Heart right ventricle (tissue), 16 donors: ENCODE data around the gene PLAC8L1. TPM values are rescaled to one million over a fixed set of nuclear protein-coding genes. Genes with fewer than 3 reads are reported as not detected.
"Not testable (repeated sequence)": the region's sequence is repeated elsewhere in the genome, so short reads cannot be mapped to it uniquely, and the experiment has no call there.

ENCODE experiments used
- ATAC-seq, 8 donors: fragments of 200-7000 bp; cut with Tn5 transposase; one replicate each; pipeline ENCODE4 v1.9.1; 2020; ENCODE audit warnings: mild to moderate bottlenecking in 8 of 8, moderate library complexity in 8 of 8, moderate number of reproducible peaks in 1 of 8
- DNase-seq, 2 donors: peaks; one replicate each; pipeline ENCODE4 v3.0.0-alpha.2; 2020
- H3K27ac ChIP-seq, 10 donors: fragments of 200-600 bp; sonication (generic) in 2 of 10; one replicate each; pipeline versions ENCODE4 v1.5.0 to v1.8.0; 2020 to 2022; ENCODE audit warnings: mild to moderate bottlenecking in 3 of 10
- H3K27me3 ChIP-seq, 7 donors: fragments of 200-600 bp; one replicate each; pipeline ENCODE4 v1.8.0; 2021 to 2022; ENCODE audit warnings: mild to moderate bottlenecking in 2 of 7
- H3K36me3 ChIP-seq, 9 donors: fragments of 200-600 bp; sonication (generic) in 1 of 9; one replicate each; pipeline versions ENCODE4 v1.5.0 to v1.8.0; 2020 to 2022; ENCODE audit warnings: mild to moderate bottlenecking in 2 of 9
- H3K4me1 ChIP-seq, 9 donors: fragments of 200-600 bp; sonication (generic) in 1 of 9; one replicate each; pipeline versions ENCODE4 v1.5.0 to v1.8.0; 2020 to 2022; ENCODE audit warnings: mild to moderate bottlenecking in 4 of 9
- H3K4me3 ChIP-seq, 10 donors: fragments of 200-600 bp; sonication (generic) in 2 of 10; one replicate each; pipeline versions ENCODE4 v1.5.0 to v1.8.0; 2020 to 2022; ENCODE audit warnings: mild to moderate bottlenecking in 7 of 10, moderate library complexity in 2 of 10
- H3K9me3 ChIP-seq, 11 donors: fragments of 200-600 bp in 10 of 11; sonication (generic) in 2 of 11; one replicate each; pipeline versions ENCODE4 v1.5.0 to v1.8.0; 2013 to 2022; ENCODE audit warnings: mild to moderate bottlenecking in 2 of 11, control low read depth in 1 of 11, moderate library complexity in 1 of 11
- CTCF ChIP-seq, 9 donors: fragments of 200-600 bp; sonication (generic) in 2 of 9; IDR thresholded peaks; one replicate each; pipeline versions ENCODE4 v1.5.0 to v1.8.0; 2021 to 2022; ENCODE audit warnings: antibody characterized with exemption in 9 of 9, mild to moderate bottlenecking in 5 of 9, moderate library complexity in 1 of 9
- WGBS, 2 donors: extraction: QIAGEN DNeasy Blood & Tissue Kit; methylation state at CpG; one replicate each; pipeline ENCODE4 v1.1.7; 2013; ENCODE audit warnings: inconsistent platforms in 1 of 2; 5-methylcytosine and 5-hydroxymethylcytosine counted together
- intact Hi-C, 10 donors: fragments of 100-400 bp; cut with DNase I; formaldehyde crosslinking; loops; one replicate each; pipeline versions ENCODE4 v1.11.1 to v1.14.2; 2022
- polyA plus RNA-seq, 2 donors: library from polyadenylated mRNA; stranded (reverse); fragments of 200-250 nt; gene quantifications; one replicate each; pipeline ENCODE4 v1.2.3, GENCODE V29; 2013
- total RNA-seq, 10 donors: library from RNA; stranded (reverse); fragmentation: NEBNext Ultra II Directional in 3 of 10; extraction: Animal tissue kit (Norgen Biotek cat#: 25700) in 3 of 10; gene quantifications; one replicate each; pipeline versions ENCODE4 v1.2.1 to v1.2.4, GENCODE V29; 2021 to 2023
- donor health status: Arrhythmogenic right ventricular cardiomyopathy.
- donor health status: ischemic (EF 13 %, LVEDD 7.1; RV severe dilation, severe dysfunction).
- donor health status: healthy with polysubstance abuse.
- donor health status: DM: no; HTN: yes; CAD: no.
- donor health status: DM: no; HTN: no; CAD: no.
- donor health status: ischemic (EF 25% LVEDD 6.9; RV normal size, moderate dysfunction).
- donor health status: ischemic (EF 25% LVEDD 5.7; RV mildly dilated, moderate dysfunction).
- donor health status: healthy.
- donor health status: DM: yes; HTN: yes; CAD: no.
- donor health status: Ischemic cardiomyopathy.
- donor health status: ischemic (EF 35%, LVEDD 5.7; RV mildly dilated, moderate dysfunction).
- donor health status: nonischemic (EF 11% LVEDD 7.7; RV severe dilation, severe dysfunction).
- donor health status: DM: yes; HTN: yes; CAD: no.
- donor health status: PGD.
- donor health status: ischemic (EF 29% LVEDD 5.4; RV normal size, mild dysfunction).
- donor health status: nonischemic (EF 23%, LVEDD 6.1; RV moderate dilation, normal function).

The PLAC8L1 gene
- total and polyA plus RNA-seq, 12 donors: 0.16 to 0.98 (median 0.56) TPM; not detected in 7

- H3K27me3 ChIP-seq: no peaks in the 10 kb centered on the region
- no peak overlapping the region for H3K4me3 ChIP-seq
- WGBS, 2 donors: 70 to 71% methylated on average over 2 of the region's 2 CpGs
- TF ChIP-seq CTCF (IDR thresholded peaks at IDR 0.05): no peak
- no peaks in the 10 kb centered on the region for H3K9me3 ChIP-seq
- no peak for DNase-seq
- H3K4me1 ChIP-seq: peaks cover 0 to 13% (median 3%) of the 10 kb centered on the region in 9 donors
- peaks cover 0 to 98% (median 44%) of the 10 kb centered on the region in 9 donors for H3K36me3 ChIP-seq
- ATAC-seq: no peak
- intact Hi-C loops: loop anchor here in 2 of 10 donors (10.0 kb wide), 2 partner anchors 48 to 52 kb away; no protein-coding TSS in a partner anchor
- no peak overlapping the region for H3K27ac ChIP-seq
These were observed 11.0 kb upstream of the PLAC8L1 start for GRCh38 chr5:146116361-146116760.

GRCh38 chr5:146112476-146112875 is 7.1 kb upstream of the PLAC8L1 start:
- no peaks in the 10 kb centered on the region for H3K27me3 ChIP-seq
- no peak for ATAC-seq
- TF ChIP-seq CTCF (IDR thresholded peaks at IDR 0.05): no peak
- intact Hi-C loops: loop anchor here in 2 of 10 donors (10.0 kb wide), 2 partner anchors 48 to 52 kb away; no protein-coding TSS in a partner anchor
- H3K9me3 ChIP-seq: no peaks in the 10 kb centered on the region
- no peak for DNase-seq
- no peak overlapping the region for H3K27ac ChIP-seq
- peaks cover 0 to 12% (median 4%) of the 10 kb centered on the region in 9 donors for H3K4me1 ChIP-seq
- 92 to 99% methylated on average over 5 of the region's 5 CpGs for WGBS, 2 donors
- peaks cover 0 to 64% (median 15%) of the 10 kb centered on the region in 9 donors for H3K36me3 ChIP-seq
- H3K4me3 ChIP-seq: no peak overlapping the region

DNA sequence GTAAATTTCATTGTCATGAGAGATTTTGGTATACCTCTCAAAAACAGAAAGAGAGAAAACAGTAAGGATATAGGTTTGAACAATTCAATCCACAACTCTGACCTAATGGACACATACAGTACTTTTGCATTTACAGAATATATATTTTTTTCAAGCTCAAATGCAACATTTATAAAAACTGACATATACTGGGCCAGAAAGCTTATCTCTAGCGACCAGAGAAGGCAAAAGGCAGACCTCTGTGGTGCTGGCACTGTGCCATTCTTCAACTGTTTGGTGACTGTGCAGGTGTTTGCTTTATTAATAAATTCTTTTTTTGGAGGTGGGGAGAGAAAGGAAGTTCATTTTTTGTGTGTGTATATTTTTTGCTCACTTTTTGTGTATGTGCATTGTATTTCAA is 6.0 kb upstream of the PLAC8L1 start:
- no peak for DNase-seq
- no peaks in the 10 kb centered on the region for H3K27me3 ChIP-seq
- WGBS, 2 donors: 47 to 50% methylated on average over 1 of the region's 1 CpG
- TF ChIP-seq CTCF (IDR thresholded peaks at IDR 0.05): no peak
- no peak for ATAC-seq
- H3K27ac ChIP-seq: no peak overlapping the region
- no peaks in the 10 kb centered on the region for H3K9me3 ChIP-seq
- intact Hi-C loops: loop anchor here in 2 of 10 donors (10.0 kb wide), 2 partner anchors 47 to 53 kb away; no protein-coding TSS in a partner anchor
- no peak overlapping the region for H3K4me3 ChIP-seq
- H3K4me1 ChIP-seq: peaks cover 0 to 5% (median 0%) of the 10 kb centered on the region in 9 donors
- peaks cover 0 to 55% (median 15%) of the 10 kb centered on the region in 9 donors for H3K36me3 ChIP-seq

DNA sequence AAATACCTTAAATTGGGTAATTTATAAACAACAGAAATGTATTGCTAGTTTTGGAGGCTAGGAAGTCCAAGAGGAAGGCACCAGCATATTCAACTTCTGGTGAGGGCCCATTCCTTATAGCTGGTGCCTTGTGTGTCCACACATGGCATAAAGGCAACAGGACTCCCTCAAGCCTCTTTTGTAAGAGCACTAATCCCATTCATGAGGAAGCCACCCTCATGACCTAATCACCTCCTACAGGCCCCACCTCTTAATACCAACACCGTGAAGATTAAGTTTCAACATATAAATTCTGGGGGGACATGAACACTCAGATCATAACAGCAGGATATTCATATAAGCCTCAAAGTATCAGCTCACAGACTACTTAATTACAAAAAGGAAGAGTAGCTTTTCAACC is 4.0 kb upstream of the PLAC8L1 start:
- WGBS, 2 donors: 90 to 93% methylated on average over 1 of the region's 1 CpG
- H3K27ac ChIP-seq: no peak overlapping the region
- no peak overlapping the region for H3K4me3 ChIP-seq
- H3K27me3 ChIP-seq: no peaks in the 10 kb centered on the region
- no peak for TF ChIP-seq CTCF (IDR thresholded peaks at IDR 0.05)
- peaks cover 0 to 35% (median 15%) of the 10 kb centered on the region in 9 donors for H3K36me3 ChIP-seq
- no peaks in the 10 kb centered on the region for H3K9me3 ChIP-seq
- intact Hi-C loops: no loop called here
- ATAC-seq: no peak
- H3K4me1 ChIP-seq: peaks cover 0 to 10% (median 0%) of the 10 kb centered on the region in 9 donors
- no peak for DNase-seq

GRCh38 chr5:146108870-146109269 is 3.5 kb upstream of the PLAC8L1 start:
- WGBS, 2 donors: 97 to 98% methylated on average over 2 of the region's 2 CpGs
- H3K27me3 ChIP-seq, DNase-seq, ATAC-seq, H3K4me3 ChIP-seq, intact Hi-C loops, H3K27ac ChIP-seq, H3K9me3 ChIP-seq: not testable (repeated sequence)
- Histone ChIP-seq H3K4me1 (peaks cover 0 to 11% (median 2%) of the 10 kb centered on the region in 9 donors), H3K36me3 (peaks cover 0 to 30% (median 12%) of the 10 kb centered on the region in 9 donors)
